HG03354 (cell line): ENCODE data around the gene URI1.

Experiments used
- ATAC-seq: cut with Tn5 transposase; IDR thresholded peaks from one replicate; pipeline ENCODE4 v1.9.1; 2021; ENCODE audit warnings: mild to moderate bottlenecking; ENCODE audit not compliant: unreplicated experiment, poor library complexity, severe bottlenecking

Gene URI1

DNA sequence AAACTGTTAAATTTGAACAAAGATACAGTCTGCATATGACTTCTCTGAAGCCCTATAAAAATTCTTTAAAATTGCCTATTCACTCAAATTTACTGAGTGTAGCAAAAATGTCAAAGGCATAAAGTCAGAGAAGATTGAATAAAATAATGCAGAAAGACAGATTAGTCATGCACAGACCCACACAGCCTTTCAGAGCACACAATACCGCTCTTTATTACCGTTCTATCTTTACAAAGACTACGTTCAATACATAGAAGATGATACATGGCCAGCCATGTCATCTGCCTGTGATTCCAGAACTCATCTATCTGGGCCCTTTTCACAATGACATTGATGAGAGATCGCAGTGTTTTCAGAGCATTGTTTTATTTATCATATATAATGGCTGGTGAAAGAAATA is 107.2 kb downstream of the URI1 start:
- no peak for ATAC-seq

DNA sequence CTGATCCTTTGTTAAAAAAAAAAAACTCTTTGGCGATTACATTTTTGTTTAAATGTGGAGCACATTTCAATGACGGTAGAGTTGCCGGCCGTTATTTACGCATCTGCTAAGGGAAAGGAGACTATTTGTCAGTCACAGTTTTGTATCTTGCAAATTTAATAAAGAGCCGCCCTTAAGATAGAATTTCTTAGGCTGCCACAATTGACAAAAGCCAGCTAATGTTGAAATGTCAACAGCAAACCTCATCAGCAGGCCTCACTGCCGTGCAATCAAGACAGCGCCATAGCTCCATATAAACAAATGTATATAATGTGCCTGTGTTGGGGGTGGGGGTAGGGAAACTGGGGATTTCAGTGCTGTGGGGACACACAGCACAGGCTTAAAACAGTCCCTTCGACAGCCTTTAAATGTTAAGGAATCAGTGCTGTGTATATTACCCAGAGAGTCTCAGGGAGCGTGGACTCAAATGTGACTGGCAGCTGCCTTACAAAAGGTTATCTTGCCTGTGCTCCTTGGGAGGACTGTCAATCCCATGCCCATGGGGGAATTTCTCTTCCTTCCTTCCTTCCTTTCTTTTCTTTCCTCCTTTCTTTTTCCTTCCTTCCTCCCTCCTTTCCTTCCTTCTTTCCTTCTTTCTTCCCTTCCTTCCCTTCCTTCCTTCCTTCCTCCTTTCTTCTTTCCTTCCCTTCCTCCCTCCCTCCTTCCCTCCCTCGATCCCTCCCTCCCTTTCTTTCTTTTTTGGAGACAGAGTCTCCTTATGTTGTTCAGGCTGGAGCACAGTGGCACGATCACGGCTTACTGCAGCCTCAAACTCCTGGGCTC is 108.0 kb downstream of the URI1 start:
- ATAC-seq, result no peak

DNA sequence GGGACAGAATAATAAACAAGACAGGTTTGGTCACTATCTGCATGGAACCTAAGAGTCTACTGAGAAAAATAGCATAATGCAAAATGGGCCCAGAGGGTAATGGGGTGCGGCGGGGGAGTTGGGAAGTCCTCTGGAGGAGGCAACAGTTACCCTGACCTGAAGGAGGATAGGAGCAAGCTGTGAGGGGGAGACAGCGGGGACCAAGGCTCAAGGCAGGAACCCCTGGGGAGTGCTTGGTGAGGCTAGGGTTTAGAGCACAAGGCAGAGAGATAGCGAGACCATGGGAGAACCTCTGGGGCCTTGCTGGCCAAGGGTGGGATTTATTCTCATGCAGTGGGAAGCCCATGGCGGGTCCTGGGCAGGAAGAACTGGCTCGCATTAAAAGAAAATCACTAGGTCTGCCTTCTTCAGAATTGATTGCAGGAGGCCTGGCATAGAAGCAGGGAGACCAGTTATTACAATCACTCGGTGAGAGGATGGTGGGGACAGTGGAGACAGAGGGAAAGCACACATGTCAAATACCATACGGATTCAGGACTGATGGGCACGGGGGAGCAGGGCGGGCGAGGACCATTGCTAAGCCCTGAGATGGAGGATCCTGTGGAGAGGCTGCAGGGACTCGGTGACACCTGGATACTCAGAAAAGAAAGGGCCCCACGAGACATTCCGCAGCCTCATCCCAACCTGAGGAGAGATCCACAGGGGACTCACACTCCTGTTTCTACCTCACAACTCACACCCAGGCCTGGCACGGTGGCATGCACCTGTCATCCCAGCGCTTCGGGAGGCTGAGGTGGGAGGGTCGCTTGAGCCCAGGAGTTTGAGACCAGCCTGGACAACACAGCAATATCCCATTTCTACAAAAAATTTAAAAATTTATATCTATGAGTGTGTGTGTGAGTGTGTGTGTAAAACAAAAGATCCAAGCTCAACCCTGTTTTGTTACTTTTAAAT is 110.4 kb downstream of the URI1 start:
- ATAC-seq, result no peak

DNA sequence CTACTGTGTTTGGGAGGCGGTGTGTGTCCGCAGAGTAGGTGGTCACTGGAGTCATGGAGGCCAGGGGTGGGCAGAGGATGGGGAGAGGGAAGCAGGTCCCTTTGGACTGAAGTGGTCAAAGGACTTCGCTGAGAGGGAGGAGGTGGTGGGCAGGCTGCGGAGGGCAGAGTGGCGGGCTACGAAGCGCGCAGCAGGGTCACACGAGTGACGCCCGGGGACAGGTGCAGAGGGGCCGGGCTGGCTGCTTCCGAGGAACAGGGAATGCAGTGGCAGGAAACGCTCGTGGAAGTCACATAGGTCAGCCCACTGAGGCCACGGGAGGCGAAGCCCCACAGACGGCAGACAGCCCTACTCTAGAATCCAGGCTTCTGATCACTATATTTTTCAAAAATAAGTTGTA is 111.5 kb downstream of the URI1 start:
- no peak for ATAC-seq

DNA sequence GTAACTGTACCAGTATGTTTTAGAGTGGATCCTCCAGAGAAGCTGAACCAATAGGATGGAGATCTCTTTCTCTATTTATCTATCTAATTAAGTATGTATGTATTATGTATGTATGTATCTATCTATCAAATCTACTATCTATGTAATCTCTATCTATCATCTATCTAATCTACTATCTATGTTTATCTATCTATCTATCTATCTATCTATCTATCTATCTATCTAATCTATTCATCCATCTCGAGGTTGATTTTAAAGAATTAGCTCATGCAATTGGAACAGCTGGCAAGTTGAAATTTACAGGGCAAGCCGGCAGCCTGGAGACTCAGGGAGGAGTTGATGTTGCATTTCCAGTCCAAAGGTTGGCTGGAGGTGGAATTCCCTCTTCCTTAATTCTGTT is 112.2 kb downstream of the URI1 start:
- no peak for ATAC-seq

DNA sequence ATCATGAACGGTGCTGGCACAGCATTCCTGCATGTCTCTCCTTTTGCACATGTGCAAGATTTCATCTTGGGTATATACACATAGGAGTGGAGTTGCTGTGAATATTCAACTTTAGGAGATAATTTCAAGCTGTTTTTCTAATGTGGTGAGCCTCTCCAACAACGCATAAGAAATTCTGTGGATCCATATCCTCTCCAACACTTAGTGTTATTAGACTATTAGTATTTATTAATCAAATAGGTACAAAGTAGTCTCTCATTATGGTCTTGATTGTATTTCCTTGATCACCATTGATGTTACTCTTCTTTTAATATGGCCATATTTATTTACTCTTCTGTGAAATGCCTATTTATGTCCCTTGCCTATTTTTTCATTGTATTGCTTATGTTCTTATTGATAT is 114.5 kb downstream of the URI1 start:
- no peak for ATAC-seq

DNA sequence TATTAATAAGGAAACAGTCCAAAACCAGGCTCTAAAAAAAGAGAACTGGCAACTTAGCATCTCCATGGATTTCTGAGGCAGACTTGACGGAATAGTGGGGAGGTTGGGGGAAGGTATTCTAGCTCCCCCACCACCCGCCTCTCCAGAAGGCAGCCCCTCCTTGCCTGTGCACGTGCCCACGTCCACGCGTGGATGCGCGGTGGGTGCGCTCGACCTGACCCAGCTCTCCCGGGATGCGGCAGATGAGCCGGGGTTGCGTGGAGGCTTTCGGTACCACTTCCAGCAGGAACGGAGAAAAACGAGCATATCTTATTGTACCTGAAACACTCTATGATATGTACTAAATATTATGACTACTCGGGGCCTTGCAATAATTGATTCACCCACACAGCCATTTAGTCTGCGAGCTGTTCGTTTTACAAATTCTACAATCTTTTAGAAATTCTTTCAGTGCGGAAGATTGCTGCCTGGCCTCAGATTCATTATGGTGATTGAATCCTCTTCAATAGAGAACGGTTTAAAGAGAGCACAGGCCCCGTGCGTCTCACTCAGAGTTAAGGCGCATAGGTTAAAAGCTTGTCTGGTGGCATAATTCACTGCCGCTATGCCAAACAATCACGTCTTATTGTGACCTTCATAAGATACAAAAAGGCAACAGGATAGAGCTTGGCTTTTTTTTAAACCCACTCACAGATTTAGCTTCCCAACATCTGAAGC is 117.9 kb downstream of the URI1 start:
- ATAC-seq, result no peak

DNA sequence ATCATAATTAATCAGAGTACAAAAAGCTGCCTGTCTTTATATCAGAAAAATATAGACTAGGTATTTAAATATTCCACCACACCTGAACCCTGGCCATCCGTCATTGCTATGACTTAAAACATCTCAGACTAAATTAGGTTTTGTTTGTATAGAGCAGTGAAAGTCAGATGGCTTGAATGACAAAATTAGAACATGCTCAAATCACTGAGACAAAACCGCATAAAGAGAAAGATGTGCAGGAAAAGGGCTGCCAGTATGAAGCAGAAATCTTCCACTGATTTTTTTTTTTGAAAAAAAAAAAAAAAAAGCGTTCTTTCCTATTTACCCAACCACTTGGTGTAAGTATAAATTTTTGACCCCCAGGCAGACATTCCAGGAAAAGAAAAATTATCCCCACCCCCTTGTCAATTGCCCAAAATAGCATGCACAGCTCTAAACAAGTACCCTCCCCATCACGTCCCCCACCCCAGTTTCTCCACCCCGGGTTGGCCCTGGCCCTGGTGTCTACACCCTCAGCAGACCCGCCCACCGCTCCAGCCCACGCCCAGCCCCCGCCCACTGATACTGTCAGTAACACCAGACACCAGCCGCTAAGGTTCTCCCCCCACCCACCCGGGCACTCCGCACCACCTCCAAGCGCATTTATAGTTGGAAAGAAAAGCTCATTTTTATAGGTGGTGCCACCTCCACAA is 118.6 kb downstream of the URI1 start:
- ATAC-seq, result no peak

DNA sequence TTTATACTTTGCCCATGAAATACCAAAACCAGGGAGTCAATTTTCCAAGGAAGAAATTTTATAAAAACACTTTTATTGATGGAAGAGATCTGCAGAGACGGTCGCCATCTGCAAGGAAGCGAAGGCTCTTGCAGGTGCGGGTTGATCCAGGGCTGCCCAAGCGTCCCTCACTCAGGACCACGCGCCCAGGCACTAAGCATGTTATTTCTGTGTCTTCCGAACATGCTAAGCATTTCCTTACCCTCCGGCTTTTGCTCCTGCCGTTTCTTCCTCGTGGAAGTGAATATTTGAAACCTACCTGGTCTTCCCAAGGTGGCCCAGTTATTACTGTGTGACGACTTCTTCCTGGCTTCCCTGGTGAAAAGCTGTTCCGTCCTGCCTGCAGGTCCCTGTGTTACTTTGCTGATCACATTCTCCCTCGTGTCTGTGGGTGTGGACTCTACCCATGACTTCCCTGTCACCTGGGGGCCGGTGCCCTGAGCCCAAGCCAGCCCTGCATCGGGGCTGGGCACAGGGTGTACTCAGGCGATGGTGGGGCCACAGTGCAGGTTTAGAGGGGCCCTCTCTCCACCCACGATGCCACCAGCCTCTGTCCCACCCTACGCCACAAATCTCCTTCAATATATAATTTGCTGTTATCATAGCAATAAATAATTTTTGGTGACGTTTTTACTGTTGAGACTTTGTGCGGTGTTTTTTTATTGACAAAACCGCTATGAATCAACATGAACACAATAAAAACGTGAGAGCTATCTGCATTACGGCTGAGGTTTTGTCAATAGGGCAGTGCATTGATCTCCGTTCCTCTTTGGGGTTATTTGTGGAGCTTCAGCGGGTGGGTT is 119.4 kb downstream of the URI1 start:
- ATAC-seq, result no peak

DNA sequence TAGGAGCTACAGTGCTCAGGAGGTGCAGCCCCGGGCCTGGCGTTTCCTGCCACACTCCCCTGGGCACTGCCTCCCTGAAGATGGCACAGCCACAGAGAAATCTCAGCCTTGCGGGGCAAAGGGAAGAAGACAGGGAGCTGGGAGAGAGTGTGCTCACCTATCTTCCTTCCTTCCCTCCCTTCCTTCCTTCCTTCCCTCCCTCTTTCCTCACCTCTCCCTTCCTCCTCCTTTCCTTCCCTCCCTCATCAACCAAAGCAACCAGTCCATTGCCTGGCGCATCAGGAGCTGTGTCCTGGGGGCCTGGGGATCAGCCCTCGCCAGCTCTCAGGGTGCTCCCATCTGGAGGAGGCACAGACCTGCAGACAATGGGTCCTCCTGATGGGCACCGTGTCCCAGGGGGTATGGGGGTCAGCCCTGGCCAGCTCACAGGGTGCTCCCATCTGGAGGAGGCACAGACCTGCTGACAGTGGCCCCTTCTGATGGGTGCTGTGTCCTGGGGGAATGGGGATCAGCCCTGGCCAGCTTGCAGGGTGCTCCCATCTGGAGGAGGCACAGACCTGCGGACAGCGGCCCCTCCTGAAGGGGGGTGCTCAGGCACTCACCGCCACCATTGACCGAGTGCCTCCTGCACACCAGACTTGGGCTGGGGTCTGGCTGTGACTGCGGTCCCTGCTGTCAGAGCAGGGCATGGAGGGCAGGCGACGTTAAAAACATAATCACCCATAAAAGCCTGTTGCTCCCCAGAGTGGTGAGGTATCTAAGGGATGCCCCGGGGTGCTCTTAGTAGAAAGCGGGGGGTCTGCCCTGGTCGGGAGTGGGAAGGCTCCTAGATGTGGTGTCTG is 120.2 kb downstream of the URI1 start:
- no peak for ATAC-seq

DNA sequence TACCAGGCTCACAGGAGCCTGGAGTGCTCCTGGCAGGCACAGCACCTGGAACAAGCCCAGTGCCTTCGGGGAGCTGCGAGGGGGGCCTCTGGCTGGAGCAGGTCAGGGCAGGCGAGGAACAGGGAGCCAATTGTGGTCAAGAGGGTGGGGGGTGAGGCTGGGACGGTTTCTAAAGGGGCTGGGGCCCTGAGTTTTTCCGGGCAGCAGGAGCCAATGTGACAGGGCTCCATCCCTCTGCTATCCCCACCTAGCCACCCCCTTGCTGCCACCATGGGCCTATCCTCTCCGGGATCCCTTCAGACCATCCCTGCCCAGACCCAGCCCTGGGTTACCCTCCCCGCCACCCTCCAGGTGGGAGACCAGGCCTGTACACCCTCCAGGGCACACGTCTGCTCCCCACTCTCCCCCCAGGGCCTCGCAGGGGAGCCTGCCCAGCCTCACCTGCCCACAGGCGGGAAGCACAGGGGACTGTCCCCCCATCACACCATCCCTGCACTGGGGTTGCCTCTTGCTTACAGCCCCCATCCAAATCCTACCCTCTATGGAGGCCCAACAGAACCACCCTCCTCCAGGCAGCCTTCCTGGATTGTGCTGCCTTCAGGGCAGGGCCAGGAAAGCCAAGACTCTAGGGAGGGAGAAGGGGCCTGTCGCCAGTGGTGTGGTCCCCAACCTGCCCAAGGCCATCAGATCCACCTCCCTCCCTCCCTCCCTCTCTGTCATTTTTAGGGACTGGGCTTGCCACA is 121.0 kb downstream of the URI1 start:
- ATAC-seq, result no peak

DNA sequence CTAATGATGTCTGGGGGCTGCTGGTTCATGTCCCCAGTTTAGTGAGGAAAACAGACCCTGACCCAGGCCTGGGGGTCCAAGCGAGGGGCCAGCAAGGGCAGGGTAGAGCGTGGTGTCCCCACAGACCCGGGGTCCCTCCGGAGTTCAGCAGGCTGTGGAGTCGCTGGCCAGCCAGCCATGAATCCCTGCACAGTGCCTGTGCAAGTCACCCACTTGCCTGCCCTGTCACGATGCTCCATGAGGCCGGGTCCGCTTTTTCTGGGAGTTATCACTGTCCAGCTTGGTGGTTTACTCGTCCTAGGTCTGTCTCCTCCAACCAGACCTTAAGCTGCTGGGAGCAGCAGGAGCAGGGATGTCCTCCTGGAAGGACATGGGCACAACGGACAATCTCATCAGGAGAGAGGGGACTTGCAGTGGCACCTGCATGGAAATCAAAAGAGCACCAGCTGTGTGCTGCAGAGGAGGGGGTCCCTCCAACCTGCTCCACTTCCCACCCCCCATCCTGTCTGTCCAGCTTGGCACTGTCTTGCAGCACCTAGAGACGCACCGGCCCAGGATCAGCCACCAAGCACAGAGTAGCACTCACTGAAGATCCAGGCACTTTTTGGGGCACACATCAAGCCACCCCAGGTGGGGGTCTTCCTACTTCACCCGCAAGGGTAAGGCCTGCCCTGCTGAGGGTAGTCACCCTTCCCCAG is 121.8 kb downstream of the URI1 start:
- no peak for ATAC-seq

DNA sequence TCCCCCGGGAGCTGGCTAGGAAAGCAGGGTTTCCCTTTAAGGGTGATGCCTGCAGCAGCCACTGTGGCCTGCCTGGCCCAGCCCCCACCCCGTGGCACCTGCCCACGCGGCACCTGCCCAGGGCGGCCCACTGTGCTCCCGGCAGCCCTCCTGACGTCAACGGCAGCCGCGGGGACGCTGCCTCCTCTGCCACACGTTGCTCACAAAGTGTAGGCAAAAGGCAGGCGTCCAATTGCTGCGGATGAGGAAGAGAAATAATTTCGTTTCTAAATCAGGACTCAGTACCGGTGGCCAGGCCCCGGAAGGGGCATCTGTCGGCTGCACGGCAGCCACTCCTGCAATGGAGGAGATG is 122.3 kb downstream of the URI1 start:
- ATAC-seq, result no peak

DNA sequence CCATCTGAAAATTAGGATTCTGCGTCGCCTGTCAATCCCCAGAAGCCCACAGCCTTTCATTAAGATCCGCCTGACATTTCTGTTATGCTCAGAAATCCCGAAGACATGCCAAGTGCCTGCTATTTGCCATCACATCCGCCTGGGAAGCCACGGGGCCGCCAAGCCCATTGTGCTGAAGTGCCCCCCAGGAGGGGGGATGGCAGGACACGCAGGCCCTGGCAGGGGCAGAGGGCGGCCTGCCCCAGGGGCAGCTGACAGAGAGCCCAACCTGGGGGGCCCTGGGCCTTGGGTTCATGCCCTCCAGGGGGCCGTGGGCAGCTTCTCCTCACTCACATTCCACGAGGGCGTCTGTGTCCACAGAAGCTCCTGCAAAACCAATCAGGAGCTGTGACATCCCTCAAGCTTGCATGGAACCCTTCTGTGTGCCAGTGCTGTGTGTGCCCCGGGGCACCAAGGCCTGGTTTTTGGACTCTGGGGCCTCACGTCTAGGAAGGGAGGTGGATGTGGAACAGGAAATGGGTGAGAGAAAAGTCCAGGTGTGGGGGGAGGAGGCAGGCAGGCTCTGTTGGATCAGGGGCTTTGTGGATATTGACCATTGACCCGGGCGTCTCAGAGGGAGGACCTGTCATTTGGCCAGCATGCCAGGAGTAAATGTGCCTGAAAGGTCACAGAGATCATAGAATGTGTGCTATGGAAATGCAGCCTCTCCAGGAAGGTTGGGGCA is 122.9 kb downstream of the URI1 start:
- ATAC-seq, result no peak

DNA sequence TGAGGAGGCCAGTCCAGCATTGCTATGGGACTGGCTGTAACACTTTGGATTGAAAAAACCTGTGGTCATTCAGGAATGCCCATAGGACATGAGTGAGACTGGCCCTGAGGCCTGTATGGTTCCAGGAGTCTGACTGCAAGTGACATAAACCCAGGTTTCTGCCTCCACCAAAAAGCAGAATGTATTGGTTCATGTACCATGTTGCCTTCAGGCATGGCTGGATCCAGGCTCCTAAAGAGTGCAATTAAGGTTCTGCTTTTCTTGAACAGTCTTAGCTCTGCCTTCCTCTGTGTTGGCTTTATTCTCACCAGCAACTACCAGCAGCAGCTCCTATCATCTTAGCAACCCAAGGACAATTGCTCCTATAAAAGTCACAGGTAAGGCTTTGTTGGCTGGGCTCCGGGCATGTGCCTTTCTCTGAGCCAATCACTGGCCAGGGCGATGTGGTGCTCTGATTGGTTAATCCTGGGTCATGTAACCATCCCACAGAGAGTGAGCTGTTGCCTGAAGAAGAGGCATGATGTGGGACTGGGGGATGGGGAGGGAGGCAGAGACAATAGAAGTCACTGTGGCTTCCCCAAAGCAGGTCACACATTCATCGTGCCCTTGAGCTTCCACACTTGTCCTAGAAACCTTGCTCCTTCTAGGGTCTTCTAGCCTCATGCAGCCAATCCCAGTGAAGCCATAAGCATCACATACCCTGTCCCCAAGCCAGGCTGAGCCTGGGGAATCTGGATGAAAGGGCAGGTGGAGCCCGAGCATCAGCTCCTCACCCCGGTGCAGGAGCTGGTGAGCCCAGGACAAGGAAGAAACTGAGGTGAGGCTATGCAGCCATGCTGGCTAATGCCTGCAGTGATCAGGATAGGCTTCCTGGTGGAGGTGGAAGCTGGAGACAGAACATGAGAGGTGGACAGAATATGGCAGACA is 123.9 kb downstream of the URI1 start:
- ATAC-seq, result no peak
